ENCODE data around the gene MAIP1.

GRCh38 chr2:199991691-199992090, 36.3 kb downstream of the MAIP1 start:
- TF ChIP-seq CTCF (conservative IDR thresholded peaks at IDR 0.05) (no peak), ZFX (IDR thresholded peaks at IDR 0.05) (no peak)

Measured in C4-2B (cell line).